HG02571 (cell line): ENCODE measurements around the gene OGG1.

Source experiments
- ATAC-seq: cut with Tn5 transposase; IDR thresholded peaks from one replicate; pipeline ENCODE4 v1.9.1; 2021; ENCODE audit warnings: mild to moderate bottlenecking, moderate library complexity; ENCODE audit not compliant: unreplicated experiment

The OGG1 gene

GRCh38 chr3:9727041-9727595 is 22.6 kb upstream of the OGG1 start:
- ATAC-seq: no peak

GRCh38 chr3:9727743-9728142 is 22.0 kb upstream of the OGG1 start:
- no peak for ATAC-seq

GRCh38 chr3:9729419-9729818 is 20.3 kb upstream of the OGG1 start:
- no peak for ATAC-seq

GRCh38 chr3:9730657-9731205 is 19.0 kb upstream of the OGG1 start:
- peak; percentile 47 for ATAC-seq

GRCh38 chr3:9731206-9732079 is 18.3 kb upstream of the OGG1 start, which contains the start of gene BRPF1:
Gene BRPF1, plus strand, starts transcription at chr3:9731735. Its CDS starts 2,406 bp downstream, at chr3:9734141.
- peak; percentile 92 for ATAC-seq

- ATAC-seq: no peak
Measured at GRCh38 chr3:9732080-9732739, 17.5 kb upstream of the OGG1 start.

GRCh38 chr3:9732740-9733115 is 17.0 kb upstream of the OGG1 start:
- no peak for ATAC-seq

- ATAC-seq: no peak
Measured at GRCh38 chr3:9736831-9737230, 12.9 kb upstream of the OGG1 start.

GRCh38 chr3:9739181-9739580 is 10.6 kb upstream of the OGG1 start:
- ATAC-seq: no peak

- ATAC-seq: no peak
Measured at GRCh38 chr3:9742560-9742959, 7.2 kb upstream of the OGG1 start.

GRCh38 chr3:9743548-9743947 is 6.2 kb upstream of the OGG1 start:
- ATAC-seq: no peak

- no peak for ATAC-seq
Measured at GRCh38 chr3:9744162-9744561, 5.6 kb upstream of the OGG1 start.

- no peak for ATAC-seq
Measured at GRCh38 chr3:9745521-9745920, 4.2 kb upstream of the OGG1 start.

GRCh38 chr3:9746330-9746729 is 3.4 kb upstream of the OGG1 start:
- ATAC-seq: no peak

GRCh38 chr3:9747267-9747666 is 2.5 kb upstream of the OGG1 start:
- ATAC-seq: no peak

GRCh38 chr3:9748031-9748430 is 1.7 kb upstream of the OGG1 start:
- ATAC-seq: no peak

GRCh38 chr3:9749296-9749644 is 482 bp upstream of the OGG1 start:
- ATAC-seq: no peak

GRCh38 chr3:9750556-9751411 is 1.0 kb downstream of the OGG1 start:
- no peak for ATAC-seq

- no peak for ATAC-seq
Measured at GRCh38 chr3:9754678-9755077, 4.9 kb downstream of the OGG1 start.

- ATAC-seq: no peak
Measured at GRCh38 chr3:9757427-9757826, 7.7 kb downstream of the OGG1 start.
